GM12801 (cell line): Measurements from ENCODE around the gene DENND2C.

Experiments
- CTCF ChIP-seq: IDR thresholded peaks from one replicate; pipeline ENCODE4 v1.5.1; 2011; ENCODE audit warnings: control low read depth; ENCODE audit not compliant: insufficient read length; ENCODE audit errors: extremely low read depth

The DENND2C gene

GRCh38 chr1:114710360-114710759 lies 40.5 kb upstream of the DENND2C start:
- no peak for TF ChIP-seq CTCF

- no peak for TF ChIP-seq CTCF
These were observed 37.8 kb upstream of the DENND2C start for GRCh38 chr1:114707604-114708003.

GRCh38 chr1:114703242-114703641 lies 33.4 kb upstream of the DENND2C start:
- no peak for TF ChIP-seq CTCF

- no peak for TF ChIP-seq CTCF
These were observed 32.9 kb upstream of the DENND2C start for GRCh38 chr1:114702737-114703136.

- no peak for TF ChIP-seq CTCF
These were observed 32.1 kb upstream of the DENND2C start for GRCh38 chr1:114701931-114702330.

- no peak for TF ChIP-seq CTCF
These were observed 30.3 kb upstream of the DENND2C start for GRCh38 chr1:114700036-114700600.

- TF ChIP-seq CTCF, result no peak
These were observed 27.0 kb upstream of the DENND2C start for GRCh38 chr1:114696810-114697209.

- TF ChIP-seq CTCF, result no peak
These were observed 25.7 kb upstream of the DENND2C start, which contains the start of gene AMPD1 for GRCh38 chr1:114695430-114696058. Gene AMPD1 (minus strand): TSS chr1:114695546. CDS start chr1:114695471, 75 bp downstream.
